Tibial nerve (tissue), 4 donors: ENCODE data around the gene TUBGCP6. TPM values are rescaled to one million over a fixed set of nuclear protein-coding genes. Genes with fewer than 3 reads are reported as not detected.

Experiments used
- DNase-seq, 2 donors: peaks; one replicate each; pipeline ENCODE4 v3.0.0-alpha.2; 2019; ENCODE audit warnings: low spot score in 2 of 2
- H3K27ac ChIP-seq, 4 donors: fragments of 200-600 bp; sonication (generic) in 3 of 4; one replicate each; pipeline ENCODE4 v1.5.1; 2017 to 2019; ENCODE audit warnings: mild to moderate bottlenecking in 1 of 4
- H3K27me3 ChIP-seq, 2 donors: fragments of 200-600 bp; sonication (generic) in 1 of 2; one replicate each; pipeline versions ENCODE4 v1.5.1 to v1.6.0; 2017 to 2019
- H3K36me3 ChIP-seq, 3 donors: fragments of 200-600 bp; sonication (generic); one replicate each; pipeline ENCODE4 v1.5.1; 2018 to 2019
- H3K4me1 ChIP-seq, 4 donors: fragments of 200-600 bp; sonication (generic) in 3 of 4; one replicate each; pipeline ENCODE4 v1.5.1; 2017 to 2019
- H3K4me3 ChIP-seq, 4 donors: fragments of 200-600 bp; sonication (generic) in 3 of 4; one replicate each; pipeline ENCODE4 v1.5.1; 2017 to 2019; ENCODE audit warnings: mild to moderate bottlenecking in 1 of 4, moderate library complexity in 1 of 4
- H3K9me3 ChIP-seq, 4 donors: fragments of 200-600 bp; sonication (generic) in 3 of 4; one replicate each; pipeline ENCODE4 v1.5.1; 2017 to 2019
- CTCF ChIP-seq, 5 experiments: fragments of 200-600 bp in 3 of 5; fragments of 450-650 bp in 2 of 5; sonication (generic) in 3 of 5; IDR thresholded peaks; one replicate each; pipeline ENCODE4 v1.5.1; 2016 to 2019; ENCODE audit warnings: antibody characterized with exemption in 5 of 5, mild to moderate bottlenecking in 3 of 5, moderate library complexity in 2 of 5
- EP300 ChIP-seq, 2 donors: sonication (generic); formaldehyde crosslinking; IDR thresholded peaks; one replicate each; pipeline ENCODE4 v1.6.1; 2017; ENCODE audit warnings: antibody characterized with exemption in 2 of 2, mild to moderate bottlenecking in 1 of 2
- POLR2A ChIP-seq, 2 donors: fragments of 450-650 bp; IDR thresholded peaks; one replicate each; pipeline ENCODE4 v1.6.1; 2017; ENCODE audit warnings: antibody characterized with exemption in 2 of 2, mild to moderate bottlenecking in 2 of 2, moderate library complexity in 2 of 2
- WGBS, 2 donors: methylation state at CpG; one replicate each; pipeline ENCODE4 v1.1.5; 2018; 5-methylcytosine and 5-hydroxymethylcytosine counted together
- total RNA-seq, 4 donors: library from RNA; depleted of rRNA; stranded (reverse); fragments of >200 nt; gene quantifications; one replicate each; pipeline ENCODE4 v1.1.0, GENCODE V29; 2016

TUBGCP6 gene
- total RNA-seq, 4 donors from 2014 or later, result 72.2 to 127 (median 78.6) TPM

GRCh38 chr22:50179937-50180726, 64.7 kb downstream of the TUBGCP6 start:
- WGBS, 2 donors, result 74 to 81% methylated on average over 34 to 39 of the region's 39 CpGs
- no peaks in the 10 kb centered on the region for H3K9me3 ChIP-seq
- TF ChIP-seq POLR2A (IDR thresholded peaks at IDR 0.05) (no peak), EP300 (IDR thresholded peaks at IDR 0.05) (no peak), CTCF (IDR thresholded peaks at IDR 0.05) (no peak)
- no peak overlapping the region for H3K4me3 ChIP-seq
- no peaks in the 10 kb centered on the region for H3K36me3 ChIP-seq
- DNase-seq, result no peak
- H3K27me3 ChIP-seq, result peaks cover 0 to 32% of the 10 kb centered on the region in 2 donors
- no peak overlapping the region for H3K27ac ChIP-seq
- H3K4me1 ChIP-seq, result peaks cover 0 to 17% (median 7%) of the 10 kb centered on the region in 4 donors

DNA sequence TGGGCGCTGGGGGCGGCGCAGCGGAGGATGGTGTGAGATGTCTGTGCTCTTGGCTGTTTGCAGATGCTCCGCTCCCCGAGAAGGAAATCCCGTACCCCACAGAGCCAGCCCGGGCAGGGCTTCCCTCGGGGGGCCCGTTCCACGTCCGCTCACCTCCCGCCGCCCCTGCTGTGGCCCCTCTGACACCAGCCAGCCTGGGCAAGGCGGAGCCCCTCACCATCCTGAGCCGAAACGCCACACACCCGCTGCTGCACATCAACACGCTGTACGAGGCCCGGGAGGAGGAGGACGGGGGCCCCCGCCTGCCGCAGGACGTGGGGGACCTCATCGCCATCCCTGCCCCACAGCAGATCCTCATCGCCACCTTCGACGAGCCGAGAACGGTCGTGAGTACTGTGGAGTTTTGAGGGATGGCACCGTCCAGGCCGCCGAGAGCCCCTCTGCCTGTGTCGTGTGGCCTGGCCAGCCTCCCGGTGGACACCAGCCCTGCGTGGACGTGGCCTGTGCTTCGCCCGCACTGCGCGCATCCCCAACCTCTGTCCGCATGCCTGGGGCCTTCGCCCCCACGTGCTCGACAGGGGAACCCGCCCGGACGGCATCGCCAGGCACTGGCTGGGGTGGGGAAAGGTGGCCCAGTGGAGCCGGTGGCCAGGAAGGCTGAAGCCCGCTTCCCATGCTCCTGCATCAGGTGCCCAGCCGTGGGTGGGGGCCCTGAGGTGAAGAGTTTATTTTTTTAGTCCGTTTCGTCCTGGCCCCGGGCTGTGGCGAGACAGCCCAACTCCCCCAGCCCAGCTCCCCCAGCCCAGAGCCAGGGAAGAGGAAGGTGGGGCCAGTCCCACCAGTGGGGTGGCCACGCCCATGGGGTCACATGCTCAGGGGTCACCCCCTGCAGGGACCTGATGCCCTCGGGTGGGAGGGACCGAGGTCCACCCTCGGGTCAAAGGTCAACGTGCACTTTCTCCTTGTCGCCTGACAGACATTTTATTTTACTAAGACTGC, 65.7 kb downstream of the TUBGCP6 start:
- H3K27me3 ChIP-seq, result peaks cover 0 to 40% of the 10 kb centered on the region in 2 donors
- TF ChIP-seq EP300 (IDR thresholded peaks at IDR 0.05) (no peak), POLR2A (IDR thresholded peaks at IDR 0.05) (no peak), CTCF (IDR thresholded peaks at IDR 0.05) (no peak)
- no peaks in the 10 kb centered on the region for H3K36me3 ChIP-seq
- no peak overlapping the region for H3K27ac ChIP-seq
- no peaks in the 10 kb centered on the region for H3K9me3 ChIP-seq
- H3K4me3 ChIP-seq, result no peak overlapping the region
- no peak for DNase-seq
- H3K4me1 ChIP-seq, result peaks cover 0 to 8% (median 3%) of the 10 kb centered on the region in 4 donors
- WGBS, 2 donors, result 73 to 79% methylated on average over 40 to 49 of the region's 64 CpGs

DNA sequence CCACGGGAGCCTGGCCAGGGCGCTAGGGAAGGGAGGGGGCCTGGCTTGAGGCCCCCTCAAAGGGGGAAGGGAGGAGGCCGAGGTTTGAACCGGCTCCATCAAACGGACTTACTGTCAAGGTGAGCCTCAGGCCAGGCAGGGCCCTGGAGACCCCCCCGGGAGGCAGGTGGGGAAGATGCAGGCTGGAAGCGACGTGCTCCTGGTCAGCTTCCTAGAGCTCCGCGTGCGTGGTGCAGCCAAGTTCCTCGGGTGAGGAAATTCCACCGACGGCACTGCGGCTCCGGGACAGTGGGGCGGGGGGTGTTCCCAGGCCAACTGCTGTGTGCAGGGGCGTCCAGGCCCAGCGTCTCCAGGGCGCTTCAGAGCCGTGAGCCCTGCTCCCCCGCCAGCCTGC, 66.4 kb downstream of the TUBGCP6 start:
- Histone ChIP-seq H3K27ac (no peak overlapping the region), H3K9me3 (no peaks in the 10 kb centered on the region), H3K27me3 (peaks cover 0 to 40% of the 10 kb centered on the region in 2 donors), H3K4me1 (peaks cover 0 to under 1% (median 0%) of the 10 kb centered on the region in 4 donors), H3K36me3 (no peaks in the 10 kb centered on the region), H3K4me3 (no peak overlapping the region)
- no peak for DNase-seq
- TF ChIP-seq CTCF (IDR thresholded peaks at IDR 0.05) (no peak), POLR2A (IDR thresholded peaks at IDR 0.05) (no peak), EP300 (IDR thresholded peaks at IDR 0.05) (no peak)
- WGBS, 2 donors, result 33 to 49% methylated on average over 3 to 22 of the region's 22 CpGs

GRCh38 chr22:50177537-50178470, 67.0 kb downstream of the TUBGCP6 start:
- H3K9me3 ChIP-seq, result no peaks in the 10 kb centered on the region
- H3K4me1 ChIP-seq, result no peaks in the 10 kb centered on the region
- no peak for DNase-seq
- 75 to 76% methylated on average over 56 to 69 of the region's 98 CpGs for WGBS, 2 donors
- H3K4me3 ChIP-seq, result no peak overlapping the region
- no peaks in the 10 kb centered on the region for H3K36me3 ChIP-seq
- H3K27me3 ChIP-seq, result peaks cover 0 to 40% of the 10 kb centered on the region in 2 donors
- TF ChIP-seq POLR2A (IDR thresholded peaks at IDR 0.05), result no peak
- TF ChIP-seq CTCF (IDR thresholded peaks at IDR 0.05), result no peak
- TF ChIP-seq EP300 (IDR thresholded peaks at IDR 0.05), result no peak
- no peak overlapping the region for H3K27ac ChIP-seq
